Measurements from ENCODE around the gene TMEM179.
"Not testable (repeated sequence)": the region's sequence is repeated elsewhere in the genome, so short reads cannot be mapped to it uniquely, and the experiment has no call there.

Gene TMEM179

GRCh38 chr14:104585966-104586697 is 18.4 kb downstream of the TMEM179 start:
- DNase-seq, result no peak

GRCh38 chr14:104584557-104584956 is 20.0 kb downstream of the TMEM179 start:
- DNase-seq, result no peak

GRCh38 chr14:104583424-104584306 is 20.9 kb downstream of the TMEM179 start:
- DNase-seq, result no peak

GRCh38 chr14:104582662-104583061 is 21.9 kb downstream of the TMEM179 start:
- no peak for DNase-seq

GRCh38 chr14:104582005-104582404 is 22.6 kb downstream of the TMEM179 start:
- DNase-seq, result no peak

- DNase-seq, result no peak
Observed at GRCh38 chr14:104581521-104581920, 23.1 kb downstream of the TMEM179 start.

GRCh38 chr14:104580961-104581360 is 23.6 kb downstream of the TMEM179 start:
- no peak for DNase-seq

- DNase-seq, result not testable (repeated sequence)
Observed at GRCh38 chr14:104579939-104580338, 24.6 kb downstream of the TMEM179 start.

- DNase-seq, result no peak
Observed at GRCh38 chr14:104579507-104579906, 25.1 kb downstream of the TMEM179 start, which contains the start of gene C14orf180. Gene C14orf180 (plus strand): TSS chr14:104579764. CDS start chr14:104586431, 6,667 bp downstream.

GRCh38 chr14:104578321-104578720 is 26.3 kb downstream of the TMEM179 start:
- DNase-seq, result no peak

GRCh38 chr14:104577847-104578301 is 26.7 kb downstream of the TMEM179 start:
- DNase-seq, result no peak

GRCh38 chr14:104577426-104577825 is 27.1 kb downstream of the TMEM179 start:
- DNase-seq, result no peak

- no peak for DNase-seq
Observed at GRCh38 chr14:104576970-104577332, 27.6 kb downstream of the TMEM179 start.

- no peak for DNase-seq
Observed at GRCh38 chr14:104576232-104576969, 28.2 kb downstream of the TMEM179 start.

- no peak for DNase-seq
Observed at GRCh38 chr14:104574978-104575583, 29.5 kb downstream of the TMEM179 start.

- DNase-seq, result no peak
Observed at GRCh38 chr14:104574536-104574935, 30.0 kb downstream of the TMEM179 start.

GRCh38 chr14:104573930-104574329 is 30.6 kb downstream of the TMEM179 start:
- no peak for DNase-seq

- DNase-seq, result no peak
Observed at GRCh38 chr14:104572668-104573067, 31.9 kb downstream of the TMEM179 start.

GRCh38 chr14:104572024-104572626 is 32.4 kb downstream of the TMEM179 start:
- no peak for DNase-seq

- no peak for DNase-seq
Observed at GRCh38 chr14:104571246-104571645, 33.3 kb downstream of the TMEM179 start.

GRCh38 chr14:104569435-104569834 is 35.1 kb downstream of the TMEM179 start:
- DNase-seq, result no peak

- DNase-seq, result no peak
Observed at GRCh38 chr14:104568620-104569019, 36.0 kb downstream of the TMEM179 start.

GRCh38 chr14:104567957-104568225 is 36.7 kb downstream of the TMEM179 start:
- no peak for DNase-seq
